Measurements from ENCODE around the gene LUZP2.

The LUZP2 gene

GRCh38 chr11:24572376-24572775 lies 75.5 kb downstream of the LUZP2 start:
- no peak for DNase-seq

DNA sequence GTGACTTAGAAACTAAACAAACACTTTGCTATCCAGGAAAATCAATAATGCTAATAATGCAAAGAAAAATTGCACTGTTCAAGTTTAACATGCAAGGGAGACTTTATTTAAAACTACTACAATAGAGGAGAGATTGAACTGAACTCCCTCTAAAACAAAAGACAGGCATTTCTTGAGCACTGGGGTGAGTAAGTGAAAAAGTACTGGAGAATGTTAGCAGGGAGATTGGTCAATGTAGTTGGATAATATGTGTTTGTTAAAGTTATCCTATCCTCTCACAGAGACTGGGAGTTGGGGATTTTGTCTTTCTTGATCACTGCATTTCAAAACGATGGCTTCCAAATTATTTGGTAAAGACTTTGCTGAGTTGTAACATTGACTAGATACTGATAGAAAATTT lies 77.6 kb downstream of the LUZP2 start:
- no peak for DNase-seq

GRCh38 chr11:24575392-24575791 lies 78.5 kb downstream of the LUZP2 start:
- DNase-seq = no peak

GRCh38 chr11:24585192-24585591 lies 88.3 kb downstream of the LUZP2 start:
- no peak for DNase-seq

GRCh38 chr11:24587635-24588034 lies 90.8 kb downstream of the LUZP2 start:
- DNase-seq = no peak

DNA sequence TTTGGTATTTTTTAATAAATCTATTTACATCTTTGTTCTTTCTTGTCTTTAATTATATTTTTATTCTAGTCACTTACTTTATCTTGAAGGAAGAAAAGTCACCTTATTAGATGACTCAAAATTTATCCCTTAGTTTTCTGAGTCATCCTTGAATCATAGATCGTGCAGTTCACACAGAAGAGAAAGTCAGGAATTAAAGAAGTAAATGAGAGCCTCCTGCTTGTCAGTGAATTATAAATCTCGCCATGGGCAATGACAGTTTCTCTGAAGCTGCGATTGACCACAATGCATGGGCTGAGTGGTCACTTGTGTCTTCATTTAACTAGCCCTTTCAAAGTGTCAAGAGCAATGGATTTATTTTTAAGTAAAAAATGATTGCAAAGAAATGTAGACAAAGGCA lies 91.2 kb downstream of the LUZP2 start:
- no peak for DNase-seq

DNA sequence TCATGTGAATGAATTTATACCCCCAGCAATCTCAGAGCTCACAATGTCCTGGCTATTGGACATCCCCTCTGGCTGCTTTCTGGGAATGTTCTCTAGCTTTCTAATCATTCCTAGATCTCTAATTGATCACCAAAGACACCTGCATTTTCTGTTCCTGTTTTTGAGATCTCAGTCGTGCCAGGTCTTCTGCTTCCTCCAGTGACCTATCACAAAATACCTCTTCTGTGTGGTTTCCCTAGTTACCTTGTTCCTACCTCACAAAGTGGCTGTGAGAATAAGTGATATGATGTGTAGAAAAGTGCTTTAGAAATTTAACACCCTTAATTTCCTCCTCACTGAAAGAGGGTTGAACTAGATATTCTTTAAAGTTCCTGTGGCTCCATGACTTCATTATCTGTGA lies 92.2 kb downstream of the LUZP2 start:
- no peak for DNase-seq

- DNase-seq = no peak
These were observed 94.4 kb downstream of the LUZP2 start for GRCh38 chr11:24591283-24591682.

DNA sequence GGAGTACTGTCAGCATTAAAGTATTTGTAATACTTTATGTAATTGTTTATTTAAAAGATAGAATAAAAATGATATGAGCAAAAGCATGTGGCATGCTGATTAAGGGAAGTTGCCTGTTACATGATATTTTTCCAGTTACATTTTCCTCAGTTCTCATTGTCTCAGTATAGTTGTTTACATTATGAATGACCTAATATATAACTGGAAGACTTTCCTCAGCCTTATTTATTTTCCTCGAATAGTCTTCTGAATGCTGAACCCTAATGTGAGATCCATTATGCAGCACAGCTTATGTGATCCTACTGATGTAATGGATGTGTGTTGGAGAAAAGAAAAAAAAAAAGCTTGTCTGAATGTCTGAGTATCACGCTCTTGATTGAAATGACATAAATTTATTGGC lies 95.5 kb downstream of the LUZP2 start:
- no peak for DNase-seq

- DNase-seq = no peak
These were observed 96.5 kb downstream of the LUZP2 start for GRCh38 chr11:24593332-24593731.

DNA sequence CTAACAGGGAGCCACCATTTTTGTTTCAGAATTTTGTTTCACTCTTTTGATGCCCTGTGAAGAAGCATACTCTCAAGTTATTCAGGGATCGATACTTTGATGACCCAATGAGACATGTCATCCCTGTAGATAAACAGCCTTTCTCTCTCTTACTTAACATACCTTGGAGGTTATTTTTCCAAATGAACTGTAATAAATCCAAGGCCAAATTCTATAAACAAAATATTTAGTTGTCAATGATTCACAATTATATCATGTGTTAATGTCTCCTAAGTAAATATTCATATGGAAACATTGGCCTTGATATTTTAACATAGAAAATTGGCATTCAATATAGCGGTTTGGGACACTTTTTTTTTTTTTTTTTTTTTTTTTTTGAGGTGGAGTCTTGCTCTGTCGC lies 97.5 kb downstream of the LUZP2 start:
- DNase-seq = no peak

DNA sequence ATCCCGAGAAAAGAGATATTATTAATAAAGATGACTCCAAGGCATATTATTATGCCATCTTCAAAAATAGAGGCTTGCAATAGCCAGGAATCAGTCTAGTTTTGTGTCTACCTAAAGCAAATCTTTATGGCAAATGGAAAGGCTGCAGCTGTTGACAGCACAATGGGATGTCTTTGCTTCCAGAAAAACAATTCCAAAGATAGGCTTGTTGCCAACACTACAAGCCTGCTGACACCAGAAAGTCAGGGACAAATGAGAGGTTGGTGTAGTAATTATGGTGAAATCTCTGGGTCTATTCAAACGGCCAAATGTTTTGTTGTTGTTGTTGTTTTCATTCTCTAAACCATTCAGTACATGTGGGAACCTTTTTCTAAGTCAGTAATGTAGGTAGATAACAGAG lies 101.8 kb downstream of the LUZP2 start:
- no peak for DNase-seq

GRCh38 chr11:24609192-24610119 lies 112.6 kb downstream of the LUZP2 start:
- no peak for DNase-seq

GRCh38 chr11:24615451-24616160 lies 118.8 kb downstream of the LUZP2 start:
- DNase-seq = no peak

- DNase-seq = no peak
These were observed 121.0 kb downstream of the LUZP2 start for GRCh38 chr11:24617856-24618255.

DNA sequence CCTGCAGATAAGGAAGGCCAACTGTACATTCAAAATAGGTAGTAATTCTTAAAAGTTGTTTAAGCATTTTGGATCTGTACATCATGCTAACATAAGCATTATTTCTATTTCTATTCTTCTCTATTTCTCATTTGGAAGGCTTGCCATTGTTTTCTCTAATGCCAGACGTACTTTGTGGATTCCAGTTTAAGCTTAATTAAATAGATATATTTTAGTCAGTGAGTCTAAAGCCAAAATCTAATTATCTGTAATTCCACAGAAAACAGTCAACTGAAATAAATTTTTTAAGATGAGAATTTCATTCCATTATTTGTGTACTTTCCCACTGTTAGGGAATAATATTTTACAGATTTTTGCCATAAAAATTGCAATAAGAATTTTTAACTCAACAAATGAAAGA lies 123.0 kb downstream of the LUZP2 start:
- no peak for DNase-seq

GRCh38 chr11:24622262-24622661 lies 125.4 kb downstream of the LUZP2 start:
- DNase-seq = no peak

DNA sequence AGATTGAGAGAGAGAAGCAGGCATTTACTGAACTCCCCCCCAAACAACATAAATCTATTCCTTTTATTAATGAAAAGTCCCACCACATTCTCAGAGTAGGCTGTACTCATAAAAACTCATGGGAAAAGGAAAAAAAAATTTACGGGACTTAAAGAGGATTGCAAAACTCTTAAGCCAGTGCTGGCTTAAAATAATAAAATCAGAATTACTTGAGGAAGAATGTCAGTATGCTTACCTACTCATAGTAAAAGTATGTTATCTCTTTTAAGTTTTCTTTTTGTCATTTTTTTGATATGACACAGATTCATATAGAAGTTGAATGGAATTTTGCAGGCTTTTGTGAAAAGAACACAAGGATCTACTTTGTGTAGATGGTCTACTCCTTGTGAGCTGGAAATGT lies 126.3 kb downstream of the LUZP2 start:
- DNase-seq = no peak

DNA sequence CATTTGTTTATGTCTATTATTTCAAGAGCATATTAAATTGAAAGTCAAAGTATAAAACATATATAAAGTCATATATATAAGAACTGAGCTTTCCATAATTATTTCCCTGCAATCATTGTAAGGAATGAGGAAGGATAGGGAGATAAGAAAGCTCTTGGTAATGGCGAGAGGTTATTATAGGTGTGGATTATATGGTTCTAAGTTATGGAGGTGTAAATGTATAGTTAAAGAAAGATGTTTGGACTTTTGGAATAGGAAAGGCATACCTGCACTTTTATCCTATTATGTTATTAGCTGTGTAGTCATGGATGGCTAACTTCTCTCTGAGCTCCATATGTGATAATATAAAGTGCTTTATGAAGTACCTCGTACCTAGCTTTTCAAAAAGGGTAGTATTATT lies 127.6 kb downstream of the LUZP2 start:
- DNase-seq = no peak

- DNase-seq = no peak
These were observed 129.1 kb downstream of the LUZP2 start for GRCh38 chr11:24625975-24626374.

DNA sequence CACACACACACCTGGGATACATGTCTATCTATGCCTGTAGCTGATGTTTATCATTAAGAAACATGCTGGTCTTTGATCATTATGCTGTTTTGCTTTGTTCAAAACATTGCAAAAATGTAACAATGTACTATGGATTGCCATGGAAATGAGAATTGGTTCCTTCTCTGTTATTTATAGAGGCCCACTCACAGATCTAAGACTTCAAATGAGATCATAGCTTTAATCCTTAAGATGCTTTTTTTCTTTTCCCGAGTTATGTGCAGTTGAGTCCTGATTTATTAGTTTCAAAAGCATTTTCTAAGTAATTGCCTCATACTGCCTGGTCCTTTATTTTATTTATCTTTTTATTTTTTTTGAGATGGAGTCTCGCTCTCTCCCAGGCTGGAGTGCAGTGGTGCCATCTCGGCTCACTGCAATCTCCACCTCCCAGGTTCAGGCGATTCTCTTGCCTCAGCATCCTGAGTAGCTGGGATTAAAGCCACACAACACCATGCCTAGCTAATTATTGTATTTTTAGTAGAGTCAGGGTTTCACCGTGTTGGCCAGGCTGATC lies 131.4 kb downstream of the LUZP2 start:
- no peak for DNase-seq

GRCh38 chr11:24634606-24635160 lies 137.8 kb downstream of the LUZP2 start:
- DNase-seq = no peak

- DNase-seq = no peak
These were observed 138.9 kb downstream of the LUZP2 start for GRCh38 chr11:24635588-24636290.
